DLD1 (cell line): ENCODE results near the gene NPPA.

Experiments used
- in situ Hi-C: cut with HindIII; loops from 2 replicates; pipeline ENCODE4 v1.10.0; 2017; ENCODE audit warnings: low sequenced_read_pairs

The NPPA gene

DNA sequence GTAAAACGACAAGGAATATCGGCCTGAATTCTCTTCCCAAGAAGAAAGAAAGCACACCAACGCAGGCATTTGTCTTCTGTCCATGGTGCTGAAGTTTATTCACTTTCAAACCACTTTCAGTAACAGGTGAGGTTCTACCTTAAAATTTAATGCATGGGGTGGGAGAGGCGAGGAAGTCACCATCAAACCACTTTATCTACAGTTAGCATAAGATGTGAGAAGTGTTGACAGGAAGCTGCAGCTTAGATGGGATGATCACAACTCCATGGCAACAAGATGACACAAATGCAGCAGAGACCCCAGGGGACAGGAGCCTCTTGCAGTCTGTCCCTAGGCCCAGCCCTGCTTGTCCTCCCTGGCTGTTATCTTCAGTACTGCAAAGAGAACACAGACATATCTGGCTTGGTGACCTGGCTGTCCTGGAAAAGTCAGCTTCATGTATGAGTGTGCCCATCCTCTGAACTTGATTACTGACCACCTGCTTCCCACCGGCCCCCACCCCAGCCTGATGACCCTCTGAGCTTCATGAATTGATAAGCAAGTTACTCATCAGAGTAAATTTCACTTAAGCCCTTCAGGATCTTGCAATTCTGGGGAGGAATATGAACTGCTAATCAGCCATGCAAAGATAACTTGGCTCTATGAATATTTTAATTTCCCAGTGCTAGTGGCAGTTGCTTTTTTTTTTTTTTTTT lies 1.8 kb downstream of the NPPA start:
- in situ Hi-C loops = no loop called here

DNA sequence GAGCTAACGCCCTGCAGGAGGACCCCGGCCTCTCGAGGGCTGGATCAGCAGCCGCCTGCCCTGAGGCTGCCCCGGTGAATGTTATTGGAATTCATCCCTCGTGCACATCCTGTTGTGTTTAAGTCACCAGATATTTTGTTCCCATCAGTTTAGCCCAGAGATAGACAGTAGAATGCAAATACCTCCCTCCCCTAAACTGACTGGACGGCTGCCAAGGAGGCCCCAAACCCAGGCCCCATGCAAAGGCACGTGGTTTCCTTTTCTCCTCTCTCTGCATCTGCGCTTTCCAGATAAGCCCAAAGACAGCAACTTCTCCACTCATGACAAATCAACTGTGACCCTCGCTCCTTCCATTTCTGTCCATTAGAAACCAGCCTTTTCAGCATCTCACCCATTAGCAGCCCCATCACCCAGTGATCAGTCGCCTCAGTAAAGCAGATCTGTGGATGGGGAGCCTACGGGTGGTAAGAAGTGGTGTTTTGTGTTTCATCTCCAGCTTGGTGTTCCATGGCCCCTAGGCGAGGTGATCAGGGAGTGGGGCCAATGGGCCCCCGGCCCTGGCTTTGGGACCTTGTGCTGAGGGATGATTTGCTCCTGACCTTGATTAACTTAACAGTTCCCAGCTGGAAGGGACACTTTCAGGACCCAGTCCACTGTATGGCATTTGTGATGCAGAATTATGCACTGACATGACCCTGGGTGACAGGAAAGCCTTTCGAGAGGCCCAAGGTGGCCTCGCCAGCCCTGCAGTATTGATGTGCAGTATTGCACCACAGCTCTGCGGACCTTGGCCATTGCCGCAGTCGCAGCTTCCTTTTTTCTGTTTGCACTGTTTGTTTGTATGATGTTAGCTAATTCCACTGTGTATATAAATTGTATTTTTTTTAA lies 5.2 kb downstream of the NPPA start:
- in situ Hi-C loops = no loop called here

GRCh38 chr1:11841245-11842153 lies 6.1 kb downstream of the NPPA start:
- in situ Hi-C loops = no loop called here

DNA sequence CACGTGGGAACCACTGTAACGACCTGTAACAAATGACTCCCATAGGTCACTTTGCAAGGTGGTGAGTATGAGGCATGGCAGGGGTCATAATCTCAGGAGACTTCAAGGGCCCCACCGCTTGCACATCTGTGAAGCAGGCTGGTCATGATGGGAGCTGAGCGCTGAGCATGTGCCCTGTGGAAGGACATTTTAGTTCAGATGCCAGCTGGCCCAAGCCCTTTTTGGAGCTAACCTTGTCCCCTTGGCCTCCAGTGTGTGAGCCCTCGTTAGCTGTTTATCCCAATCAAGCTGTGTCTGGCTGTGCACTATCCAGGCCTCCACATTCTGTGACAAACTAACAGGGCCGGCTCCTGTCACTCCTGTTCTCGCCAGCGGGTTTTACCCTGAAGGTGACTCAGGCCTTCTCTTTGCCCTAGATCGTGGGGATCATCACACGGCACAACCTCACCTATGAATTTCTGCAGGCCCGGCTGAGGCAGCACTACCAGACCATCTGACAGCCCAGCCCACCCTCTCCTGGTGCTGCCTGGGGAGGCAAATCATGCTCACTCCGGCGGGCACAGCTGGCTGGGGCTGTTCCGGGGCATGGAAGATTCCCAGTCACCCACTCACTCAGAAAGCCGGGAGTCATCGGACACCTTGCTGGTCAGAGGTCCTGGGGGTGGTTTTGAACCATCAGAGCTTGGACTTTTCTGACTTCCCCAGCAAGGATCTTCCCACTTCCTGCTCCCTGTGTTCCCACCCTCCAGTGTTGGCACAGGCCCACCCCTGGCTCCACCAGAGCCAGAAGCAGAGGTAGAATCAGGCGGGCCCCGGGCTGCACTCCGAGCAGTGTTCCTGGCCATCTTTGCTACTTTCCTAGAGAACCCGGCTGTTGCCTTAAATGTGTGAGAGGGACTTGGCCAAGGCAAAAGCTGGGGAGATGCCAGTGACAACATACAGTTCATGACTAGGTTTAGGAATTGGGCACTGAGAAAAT lies 7.6 kb downstream of the NPPA start:
- in situ Hi-C loops = no loop called here

- in situ Hi-C loops = no loop called here
Measured at GRCh38 chr1:11838349-11839272, 9.0 kb downstream of the NPPA start.

DNA sequence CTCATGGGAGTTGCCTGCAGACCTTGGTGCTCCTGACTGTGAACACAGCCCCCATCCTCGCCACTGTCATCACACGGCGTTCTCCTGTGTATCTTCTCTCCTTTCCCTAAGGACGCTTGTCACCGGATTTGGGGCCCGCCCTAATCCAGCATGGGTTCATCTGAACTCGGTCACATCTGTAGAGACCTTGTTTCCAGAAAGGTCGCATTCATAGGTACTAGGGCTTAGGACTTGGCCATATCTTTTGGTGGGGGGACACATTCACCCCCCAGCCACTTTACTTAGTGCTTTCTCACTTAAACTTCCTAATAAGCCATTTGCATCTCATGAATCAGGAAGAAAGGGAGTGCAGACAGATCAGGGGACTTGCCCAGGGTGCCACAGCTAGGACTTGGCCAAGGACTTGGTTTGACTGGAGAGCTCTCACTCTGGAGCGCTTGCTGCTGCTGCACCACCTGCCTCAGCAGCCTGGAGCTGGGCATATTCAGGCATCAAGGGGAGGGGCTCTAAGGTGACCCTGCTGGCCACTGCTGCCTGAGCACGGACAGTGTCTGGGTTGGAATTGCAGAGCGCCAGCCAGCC lies 9.7 kb downstream of the NPPA start:
- in situ Hi-C loops = no loop called here

GRCh38 chr1:11836955-11837766 lies 10.4 kb downstream of the NPPA start:
- in situ Hi-C loops = no loop called here

DNA sequence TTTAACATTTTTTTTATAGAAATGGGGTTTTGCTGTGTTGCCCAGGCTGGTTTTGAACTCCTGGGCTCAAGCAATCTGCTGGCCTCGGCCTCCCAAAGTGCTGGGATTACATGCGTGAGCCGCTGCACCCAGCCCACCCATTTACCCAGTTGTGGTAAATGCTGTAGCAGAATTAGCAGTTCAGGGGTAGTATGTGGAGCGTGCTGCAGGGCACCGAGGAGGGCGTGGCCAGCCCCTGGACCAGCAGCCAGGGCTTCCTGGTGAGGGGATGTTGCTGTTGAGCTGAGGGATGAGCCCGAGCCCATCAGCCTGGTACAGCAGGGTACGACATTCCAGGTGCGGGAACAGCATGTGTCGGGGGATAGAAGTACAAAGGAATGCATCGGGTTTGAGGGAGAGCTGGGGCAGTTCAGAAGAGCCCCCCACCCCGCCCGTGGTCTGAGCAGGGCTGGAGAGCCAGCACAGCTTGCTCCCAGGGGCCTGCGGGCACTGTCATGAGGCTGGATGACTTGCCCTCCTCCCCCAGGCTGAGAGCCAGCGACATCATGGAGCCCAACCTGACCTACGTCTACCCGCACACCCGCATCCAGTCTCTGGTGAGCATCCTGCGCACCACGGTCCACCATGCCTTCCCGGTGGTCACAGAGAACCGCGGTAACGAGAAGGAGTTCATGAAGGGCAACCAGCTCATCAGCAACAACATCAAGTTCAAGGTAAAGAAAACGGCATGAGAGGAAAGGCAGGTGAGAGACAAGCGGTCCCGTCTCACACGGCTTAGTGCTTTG lies 11.9 kb downstream of the NPPA start:
- in situ Hi-C loops = no loop called here

GRCh38 chr1:11833900-11834299 lies 13.7 kb downstream of the NPPA start:
- in situ Hi-C loops = no loop called here

- in situ Hi-C loops = no loop called here
Measured at GRCh38 chr1:11833497-11833896, 14.1 kb downstream of the NPPA start.

GRCh38 chr1:11831945-11832725 lies 15.4 kb downstream of the NPPA start:
- in situ Hi-C loops = no loop called here

GRCh38 chr1:11828511-11828910 lies 19.1 kb downstream of the NPPA start:
- in situ Hi-C loops = no loop called here

GRCh38 chr1:11826946-11827345 lies 20.6 kb downstream of the NPPA start:
- in situ Hi-C loops = no loop called here

- in situ Hi-C loops = no loop called here
Measured at GRCh38 chr1:11825131-11825530, 22.5 kb downstream of the NPPA start.

GRCh38 chr1:11823366-11824137 lies 24.0 kb downstream of the NPPA start:
- in situ Hi-C loops = no loop called here
